Measurements from ENCODE around the gene S100A12.
"Not testable (repeated sequence)": the region's sequence is repeated elsewhere in the genome, so short reads cannot be mapped to it uniquely, and the experiment has no call there.

The S100A12 gene

GRCh38 chr1:153349363-153350320 is 25.8 kb downstream of the S100A12 start:
- DNase-seq, result no peak

GRCh38 chr1:153348511-153349362 is 26.7 kb downstream of the S100A12 start, which contains the start of gene PGLYRP4:
TSS of gene PGLYRP4 (minus strand) at chr1:153348841. CDS start at chr1:153347932, 909 bp downstream.
- no peak for DNase-seq

- DNase-seq, result no peak
Observed at GRCh38 chr1:153347856-153348255, 27.6 kb downstream of the S100A12 start.

- not testable (repeated sequence) for DNase-seq
Observed at GRCh38 chr1:153347049-153347448, 28.4 kb downstream of the S100A12 start.

GRCh38 chr1:153346077-153346723 is 29.2 kb downstream of the S100A12 start:
- DNase-seq, result no peak

GRCh38 chr1:153345187-153346076 is 30.0 kb downstream of the S100A12 start:
- DNase-seq, result no peak

GRCh38 chr1:153344718-153345025 is 30.7 kb downstream of the S100A12 start:
- DNase-seq, result no peak

GRCh38 chr1:153343811-153344717 is 31.4 kb downstream of the S100A12 start:
- DNase-seq, result no peak

- no peak for DNase-seq
Observed at GRCh38 chr1:153343040-153343681, 32.3 kb downstream of the S100A12 start.

GRCh38 chr1:153342178-153342577 is 33.2 kb downstream of the S100A12 start:
- DNase-seq, result no peak

GRCh38 chr1:153341431-153341934 is 33.9 kb downstream of the S100A12 start:
- no peak for DNase-seq

- DNase-seq, result no peak
Observed at GRCh38 chr1:153340356-153340755, 35.1 kb downstream of the S100A12 start.

- no peak for DNase-seq
Observed at GRCh38 chr1:153339802-153340201, 35.6 kb downstream of the S100A12 start.

GRCh38 chr1:153337980-153338853 is 37.2 kb downstream of the S100A12 start:
- no peak for DNase-seq

- DNase-seq, result no peak
Observed at GRCh38 chr1:153336650-153337049, 38.8 kb downstream of the S100A12 start.

- DNase-seq, result no peak
Observed at GRCh38 chr1:153333902-153334301, 41.5 kb downstream of the S100A12 start.

GRCh38 chr1:153324912-153325311 is 50.5 kb downstream of the S100A12 start:
- no peak for DNase-seq
